IPS DF 4.7 (cell line): ENCODE results near the gene MED10.

Source experiments
- DNase-seq: peaks from one replicate; pipeline ENCODE4 v3.0.0-alpha.2; 2013; ENCODE audit warnings: low spot score; ENCODE audit errors: extremely low read depth

Gene MED10

GRCh38 chr5:6399980-6400910 lies 21.9 kb upstream of the MED10 start:
- DNase-seq, result no peak

DNA sequence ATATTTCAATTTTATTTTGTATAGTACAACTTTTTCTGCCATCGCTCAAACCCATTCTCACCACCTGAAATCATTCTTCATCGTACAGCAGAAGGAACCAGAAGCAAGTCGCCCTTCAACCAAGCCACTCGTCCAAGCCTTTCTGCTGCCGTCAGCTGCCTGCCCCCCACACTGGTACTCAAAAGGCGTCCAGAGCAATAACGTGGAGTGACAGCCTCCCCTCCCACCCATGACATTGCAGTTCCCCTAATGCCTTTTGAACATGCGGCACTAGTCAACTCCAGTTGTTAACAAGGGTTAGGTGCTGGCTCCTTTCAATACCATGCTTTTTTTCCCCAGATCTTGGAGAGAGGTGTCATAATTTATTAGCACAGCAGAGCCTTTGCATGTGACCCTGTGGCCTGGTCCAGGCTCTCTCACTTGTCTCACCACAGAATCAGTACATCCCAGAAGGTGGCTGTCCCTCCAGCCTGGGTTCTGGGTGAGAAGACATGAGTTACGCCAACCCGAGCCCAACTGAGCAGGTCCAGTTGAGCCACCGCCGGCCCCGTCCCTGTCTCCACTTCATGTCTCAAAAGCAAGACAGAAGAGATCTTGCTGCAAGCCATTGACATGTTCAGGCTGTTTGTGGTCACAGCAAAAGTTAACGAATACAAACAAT lies 20.4 kb upstream of the MED10 start:
- DNase-seq, result no peak

DNA sequence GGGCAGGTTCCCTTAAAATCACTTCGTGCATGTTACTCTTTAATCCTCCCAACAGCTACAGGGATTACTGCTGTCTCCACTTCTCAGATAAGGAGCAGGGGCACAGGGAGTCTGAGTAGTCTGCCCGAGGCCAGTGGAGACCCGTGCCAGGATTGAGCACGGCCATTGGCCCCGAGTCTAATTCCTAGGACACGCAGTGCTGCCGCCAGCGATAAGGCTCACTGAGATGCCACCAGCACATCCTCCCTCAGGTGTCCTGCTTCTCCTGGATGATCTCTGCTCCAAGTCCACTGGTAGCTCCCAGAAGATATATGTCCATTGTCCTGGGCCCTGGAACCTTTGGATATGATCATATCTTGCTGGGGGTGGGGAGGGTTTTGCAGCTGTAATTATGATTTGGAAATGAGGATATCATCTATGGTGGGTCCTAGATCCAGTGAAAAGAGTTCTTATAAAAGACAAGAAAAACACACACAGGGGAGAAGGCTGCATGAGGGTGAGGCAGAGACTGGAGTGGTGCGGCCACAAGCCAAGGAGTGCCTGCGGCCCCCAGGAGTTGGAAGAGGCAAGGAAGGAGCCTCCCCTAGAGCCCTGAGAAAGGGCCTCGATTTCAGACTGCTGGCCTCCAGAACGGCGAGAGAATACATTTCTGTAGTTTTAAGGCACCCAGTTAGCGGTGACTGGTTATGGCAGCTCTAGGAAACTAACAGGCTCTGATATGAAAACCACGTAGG lies 19.4 kb upstream of the MED10 start:
- no peak for DNase-seq

DNA sequence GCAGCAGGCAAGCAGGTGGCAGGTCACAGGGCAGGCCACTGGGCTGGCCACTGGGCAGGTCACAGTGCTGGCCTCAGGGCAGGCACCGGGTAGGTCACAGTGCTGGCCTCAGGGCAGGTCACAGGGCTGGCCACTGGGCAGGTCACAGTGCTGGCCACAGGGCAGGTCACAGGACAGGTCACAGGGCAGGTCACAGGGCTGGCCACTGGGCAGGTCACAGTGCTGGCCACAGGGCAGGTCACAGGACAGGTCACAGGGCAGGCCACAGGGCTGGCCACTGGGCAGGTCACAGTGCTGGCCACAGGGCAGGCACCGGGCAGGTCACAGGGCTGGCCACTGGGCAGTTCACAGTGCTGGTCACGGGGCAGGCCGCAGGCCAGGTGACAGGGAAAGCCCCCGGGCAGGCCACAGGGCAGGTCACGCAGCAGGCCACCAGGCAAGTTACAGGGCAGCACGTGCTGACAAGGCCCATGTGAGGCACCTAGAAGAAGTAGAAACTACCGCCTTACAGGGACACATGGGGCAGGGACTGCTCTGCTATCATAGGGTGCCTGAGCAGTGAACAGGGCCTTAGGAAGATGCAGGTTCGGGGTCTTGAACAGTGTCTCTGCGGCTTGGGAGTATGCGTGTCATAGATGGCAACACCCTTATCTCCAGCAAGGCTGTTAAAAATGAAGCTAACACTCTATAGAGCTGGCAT lies 18.6 kb upstream of the MED10 start:
- no peak for DNase-seq

- no peak for DNase-seq
Observed at GRCh38 chr5:6396043-6396442, 17.7 kb upstream of the MED10 start.

- DNase-seq, result no peak
Observed at GRCh38 chr5:6395621-6396020, 17.3 kb upstream of the MED10 start.

DNA sequence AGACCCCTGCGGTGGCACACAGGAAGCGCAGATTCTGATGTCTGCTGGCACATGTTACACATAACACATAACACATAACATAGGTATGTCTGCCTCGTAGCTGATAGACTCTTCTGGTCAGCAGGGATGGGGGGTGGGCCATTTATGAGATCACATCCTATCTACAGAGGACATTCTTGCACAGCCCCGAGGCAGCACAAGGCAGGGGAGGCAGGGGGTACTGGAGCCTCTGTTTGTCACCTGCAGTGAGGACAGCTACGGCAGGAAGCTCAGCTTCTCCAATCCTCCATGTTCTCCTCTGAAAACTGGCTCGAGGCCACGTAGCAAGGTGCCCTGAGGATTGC lies 16.7 kb upstream of the MED10 start:
- no peak for DNase-seq

DNA sequence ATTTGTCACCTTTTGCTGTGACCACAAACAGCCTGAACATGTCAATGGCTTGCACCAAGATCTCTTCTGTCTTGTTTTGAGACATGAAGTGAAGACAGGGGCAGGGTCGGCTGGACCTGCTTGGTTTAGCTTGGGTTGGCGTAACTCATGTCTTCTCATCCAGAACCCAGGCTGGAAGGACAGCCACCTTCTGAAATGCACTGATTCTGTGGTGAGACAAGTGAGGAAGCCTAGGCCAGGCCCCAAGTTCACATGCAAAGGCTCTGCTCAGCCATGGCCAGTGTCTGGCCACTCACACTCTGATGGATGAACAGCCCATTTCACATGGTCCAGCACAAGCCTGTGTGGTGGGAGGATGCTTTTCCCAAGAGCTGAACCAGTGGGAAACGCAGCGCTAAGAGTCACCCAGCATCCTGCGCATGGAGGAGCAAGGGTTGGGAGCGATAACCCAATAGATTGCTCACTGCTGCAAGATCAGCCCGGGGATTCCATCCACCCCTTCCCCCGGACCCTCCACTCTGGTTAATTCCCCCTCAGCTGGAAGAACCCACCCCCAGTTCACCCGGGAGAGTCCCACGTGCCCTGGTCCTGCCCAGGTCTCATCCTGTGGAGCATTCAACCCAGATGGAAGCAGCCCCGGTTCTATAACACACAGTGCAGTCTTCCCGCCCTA lies 16.2 kb upstream of the MED10 start:
- no peak for DNase-seq

DNA sequence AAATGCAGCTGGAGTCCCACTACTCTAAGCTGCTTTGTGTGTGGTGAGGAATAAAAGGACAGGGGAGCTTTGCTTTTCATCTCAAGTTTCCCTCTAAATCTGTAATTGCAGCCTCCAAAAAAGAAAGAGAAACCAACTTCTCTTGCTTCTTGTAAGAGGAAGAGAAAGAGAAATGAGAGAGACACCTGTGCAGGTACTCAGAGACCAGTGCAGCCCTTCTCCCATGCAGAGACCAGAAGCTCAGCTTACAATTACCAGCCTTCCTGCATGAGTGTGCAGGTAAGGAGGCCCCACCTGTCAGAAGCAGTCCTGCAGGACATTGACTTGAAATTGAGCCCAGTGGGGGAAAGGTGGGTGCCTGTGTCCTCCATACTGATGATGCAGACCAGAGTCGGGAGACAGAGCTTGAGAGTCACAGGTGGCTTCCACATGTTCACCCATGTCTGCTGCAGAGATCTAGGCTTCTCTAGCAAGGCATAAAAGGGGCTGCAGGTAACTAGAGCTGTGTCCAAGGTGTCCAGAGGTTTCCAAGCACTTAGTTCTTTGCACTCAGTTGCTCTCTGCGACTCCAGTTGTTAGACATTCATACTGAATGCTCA lies 15.3 kb upstream of the MED10 start:
- DNase-seq, result no peak

DNA sequence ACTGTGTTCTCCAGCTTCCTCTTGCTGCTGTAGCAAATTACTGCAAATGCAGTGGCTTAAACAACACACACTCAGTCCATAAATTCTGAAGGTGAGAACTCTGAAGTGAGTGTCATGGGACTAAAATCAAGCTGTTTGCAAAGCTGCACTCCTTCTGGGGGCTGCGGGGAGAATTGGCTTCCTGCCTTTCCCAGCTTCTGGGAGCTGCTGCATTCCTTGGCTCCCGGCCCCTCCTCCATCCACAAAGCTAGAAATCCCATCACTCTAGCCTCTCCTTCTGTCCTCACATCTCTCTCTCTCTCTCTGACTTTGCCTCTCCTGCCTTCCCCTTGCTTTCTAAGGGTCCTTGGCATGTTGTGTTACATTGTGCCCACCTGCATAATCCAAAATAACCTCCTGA lies 14.2 kb upstream of the MED10 start:
- no peak for DNase-seq

- no peak for DNase-seq
Observed at GRCh38 chr5:6391151-6391550, 12.8 kb upstream of the MED10 start.

DNA sequence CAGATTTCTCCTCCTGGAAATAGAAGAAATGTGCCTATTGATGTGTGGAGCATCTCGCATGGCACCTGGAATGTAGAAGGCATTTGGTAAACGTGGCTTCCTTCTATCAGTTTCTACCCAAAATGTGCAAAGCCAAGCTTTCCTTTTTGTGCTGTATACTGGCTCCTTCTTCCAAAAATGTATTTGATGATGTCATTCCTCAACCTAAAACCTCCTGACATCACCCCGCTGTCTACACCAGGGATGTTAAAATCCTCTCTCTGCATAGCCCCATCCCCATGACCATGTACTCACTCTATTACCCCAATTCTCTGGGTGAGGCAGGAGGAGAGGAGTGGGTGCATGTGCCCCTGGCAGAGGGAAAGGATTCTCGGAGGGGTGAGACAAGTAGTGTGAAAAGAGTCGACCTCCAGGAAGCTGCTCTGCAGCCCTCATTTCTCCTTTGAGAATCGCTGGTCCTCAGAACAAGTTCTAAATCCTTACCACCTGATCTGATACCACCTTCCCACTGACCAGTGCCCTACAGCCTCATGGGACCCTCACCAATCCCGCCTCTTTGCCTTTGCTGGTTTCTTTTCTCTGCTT lies 11.7 kb upstream of the MED10 start:
- no peak for DNase-seq

DNA sequence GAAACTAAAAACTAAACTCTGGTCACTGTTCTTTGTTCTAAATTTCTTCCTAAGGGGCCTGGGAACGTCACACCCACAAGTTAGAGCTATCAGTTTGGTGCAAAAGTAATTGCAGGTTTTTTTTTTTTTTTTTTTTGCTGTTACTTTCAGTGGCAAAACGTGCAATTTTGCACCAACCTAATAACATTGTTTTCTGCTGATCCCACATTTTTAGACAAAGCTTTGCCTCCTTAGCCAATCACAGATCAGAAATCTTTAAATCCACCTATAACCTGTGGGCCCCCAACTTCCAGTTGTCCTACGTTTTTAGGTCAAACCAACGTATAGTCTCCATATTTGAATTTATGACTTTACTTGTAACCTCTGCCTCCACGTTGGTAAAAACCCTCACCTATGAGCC lies 11.1 kb upstream of the MED10 start:
- no peak for DNase-seq

DNA sequence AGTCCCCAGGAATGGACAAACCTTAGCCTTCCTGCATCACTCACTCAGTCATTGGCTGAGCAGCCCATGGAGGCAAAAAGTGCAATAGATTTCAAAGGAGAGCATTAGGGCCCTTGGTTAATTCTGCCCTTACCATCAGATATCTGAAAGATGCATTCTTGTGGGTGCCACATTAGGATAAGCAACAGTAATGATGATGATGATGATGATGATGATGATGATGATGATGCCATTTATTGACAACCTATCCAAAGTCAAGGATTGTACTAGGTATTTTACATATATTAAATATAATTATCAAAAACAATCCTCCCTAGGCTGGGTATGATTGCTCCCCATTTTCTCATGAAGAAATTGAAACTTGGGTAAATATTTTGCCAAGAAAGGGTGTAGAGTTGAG lies 9.6 kb upstream of the MED10 start:
- no peak for DNase-seq

GRCh38 chr5:6386271-6386670 lies 7.9 kb upstream of the MED10 start:
- no peak for DNase-seq

DNA sequence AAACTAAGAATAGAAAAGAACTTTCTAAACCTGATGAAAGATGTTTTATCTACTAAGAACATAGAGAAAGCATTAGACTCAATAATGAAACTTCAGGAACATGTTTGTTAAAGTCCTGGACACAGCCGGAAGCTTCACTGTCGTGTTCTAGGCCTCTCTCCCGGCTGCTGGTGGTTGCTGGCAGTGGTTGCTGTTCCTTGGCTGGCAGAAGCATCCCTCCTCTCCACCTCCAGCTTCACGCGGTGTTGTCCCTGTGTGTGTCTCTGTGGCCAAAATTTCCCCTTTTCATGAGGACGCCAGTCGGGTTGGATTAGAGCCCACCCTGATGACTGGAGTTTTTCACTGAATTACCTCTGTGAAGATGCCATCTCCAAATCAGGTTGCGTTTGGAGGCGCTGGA lies 6.5 kb upstream of the MED10 start:
- no peak for DNase-seq

DNA sequence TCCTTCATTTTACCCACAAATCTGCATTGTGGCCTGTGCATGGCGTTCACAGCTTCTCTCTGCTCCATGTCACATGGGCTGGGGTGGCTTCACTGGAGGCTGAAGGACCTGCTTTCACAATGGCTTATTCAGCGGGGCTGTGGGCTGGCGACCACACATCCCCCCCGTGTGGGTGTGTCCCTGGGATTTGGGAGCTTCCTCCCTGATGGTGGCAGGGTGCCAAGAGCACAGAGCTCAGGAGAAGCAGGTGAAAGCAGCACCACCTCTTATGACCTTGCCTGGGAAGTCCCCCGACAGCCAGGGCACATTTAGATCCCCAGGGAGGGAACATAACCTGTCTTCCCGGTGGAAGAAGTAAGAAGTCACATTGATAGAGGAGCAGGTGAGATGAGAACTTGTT lies 5.0 kb upstream of the MED10 start:
- no peak for DNase-seq

DNA sequence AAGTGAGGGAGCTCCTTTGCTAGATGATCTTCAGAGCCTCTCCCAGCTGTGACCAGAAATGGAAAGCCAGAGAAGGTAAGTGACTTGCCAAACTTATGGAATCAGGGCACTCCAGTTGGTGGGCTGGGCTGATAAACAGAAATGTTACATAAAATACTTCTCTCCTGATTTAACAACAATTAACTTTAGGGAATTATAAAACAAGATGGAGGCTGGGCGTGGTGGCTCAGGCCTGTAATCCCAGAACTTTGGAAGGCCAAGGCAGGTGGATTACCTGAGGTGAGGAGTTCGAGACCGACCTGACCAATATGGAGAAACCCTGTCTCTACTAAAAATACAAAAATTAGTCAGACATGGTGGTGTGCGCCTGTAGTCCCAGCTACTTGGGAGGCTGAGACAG lies 899 bp upstream of the MED10 start:
- DNase-seq, result no peak

DNA sequence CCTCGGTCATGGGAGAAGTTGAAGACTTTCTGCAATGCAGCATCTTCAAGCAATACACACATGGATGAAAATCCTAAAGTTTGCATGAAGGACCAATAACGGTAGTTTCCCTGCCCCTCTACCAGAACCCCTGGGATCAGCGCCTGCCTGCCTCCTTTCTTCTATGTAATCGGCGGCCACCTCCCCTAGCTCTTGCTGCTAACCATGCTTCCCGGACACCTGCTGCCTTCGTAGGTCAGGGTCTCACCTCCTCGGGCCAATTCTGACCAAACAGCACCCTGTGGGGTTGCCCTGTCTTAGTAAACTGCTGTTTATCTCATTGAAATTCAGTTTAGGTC lies 388 bp upstream of the MED10 start:
- DNase-seq, result no peak

DNA sequence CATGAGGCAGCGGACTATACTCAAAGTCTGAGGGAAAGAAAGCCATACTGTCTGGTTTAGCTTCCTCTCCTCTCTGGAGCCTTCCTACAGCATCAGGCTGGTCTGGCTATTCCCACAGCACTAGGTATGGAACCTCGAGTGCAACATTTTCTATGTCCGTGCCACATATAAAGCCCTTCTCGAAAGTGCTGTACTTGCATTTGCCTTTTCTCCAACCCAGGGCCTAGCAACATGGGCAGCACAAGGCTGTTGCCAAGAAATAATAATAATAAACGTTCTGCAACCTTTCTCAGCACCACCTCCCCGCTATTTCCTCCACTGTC lies 804 bp downstream of the MED10 start:
- no peak for DNase-seq
